MCF 10A (cell line): ENCODE results near the gene GRM5. TPM values are rescaled to one million over a fixed set of nuclear protein-coding genes. Genes with fewer than 3 reads are reported as not detected.

Source experiments
- BruUV-seq: library from RNA; stranded (reverse); fragments of 400-500 nt; replicated peaks from 2 replicates; lab custom pipeline; 2021; lab: Mats Ljungman, UMichigan
- CTCF ChIA-PET: fragments of 300-600 bp; sonication (Branson Sonifier 250); formaldehyde crosslinking; extraction: SDS; loops from one replicate; lab custom pipeline; 2021; ENCODE audit warnings: antibody characterized with exemption, inconsistent platforms; lab: Yijun Ruan, JAX
- POLR2A ChIA-PET: fragments of 300-600, 350-650 bp; sonication (Branson Sonifier 250); formaldehyde crosslinking; extraction: SDS; loops from one replicate; lab custom pipeline; 2020; ENCODE audit warnings: antibody characterized with exemption, inconsistent platforms; lab: Yijun Ruan, JAX
- DNase-seq: peaks from one replicate; pipeline ENCODE4 v3.0.0-alpha.2; 2018; ENCODE audit not compliant: unreplicated experiment
- H3K27ac Mint-ChIP-seq: one replicate; pipeline ENCODE4 v1.8.0; 2022; ENCODE audit warnings: mild to moderate bottlenecking, low read depth, mixed read lengths; ENCODE audit not compliant: unreplicated experiment
- H3K27me3 Mint-ChIP-seq: one replicate; pipeline ENCODE4 v1.8.0; 2022; ENCODE audit warnings: mixed read lengths; ENCODE audit not compliant: insufficient read depth, unreplicated experiment
- H3K36me3 Mint-ChIP-seq: one replicate; pipeline ENCODE4 v1.8.0; 2022; ENCODE audit warnings: mild to moderate bottlenecking, moderate library complexity, mixed read lengths; ENCODE audit not compliant: insufficient read depth, unreplicated experiment
- H3K4me1 Mint-ChIP-seq: one replicate; pipeline ENCODE4 v1.8.0; 2022; ENCODE audit warnings: mixed read lengths; ENCODE audit not compliant: insufficient read depth, unreplicated experiment
- H3K4me3 Mint-ChIP-seq: one replicate; pipeline ENCODE4 v1.8.0; 2022; ENCODE audit warnings: mild to moderate bottlenecking, moderate library complexity, mixed read lengths; ENCODE audit not compliant: unreplicated experiment
- H3K9me3 Mint-ChIP-seq: one replicate; pipeline ENCODE4 v1.8.0; 2022; ENCODE audit warnings: mixed read lengths; ENCODE audit not compliant: unreplicated experiment
- intact Hi-C: fragments of 100-400 bp; cut with micrococcal nuclease; formaldehyde crosslinking; loops from 2 replicates; pipeline ENCODE4 v1.14.1; 2022
- total RNA-seq: library from RNA; stranded (reverse); gene quantifications from 2 replicates; pipeline ENCODE4 v1.2.3, GENCODE V29; 2022
- TF ChIP-seq, protein P1 (sequence below): fragments of 200-600 bp; IDR thresholded peaks from one replicate; pipeline ENCODE4 v1.8.0; 2022; ENCODE audit warnings: antibody characterized with exemption, mild to moderate bottlenecking; ENCODE audit not compliant: unreplicated experiment

The GRM5 gene
- total RNA-seq, 1 experiment from 2014 or later, result not detected

DNA sequence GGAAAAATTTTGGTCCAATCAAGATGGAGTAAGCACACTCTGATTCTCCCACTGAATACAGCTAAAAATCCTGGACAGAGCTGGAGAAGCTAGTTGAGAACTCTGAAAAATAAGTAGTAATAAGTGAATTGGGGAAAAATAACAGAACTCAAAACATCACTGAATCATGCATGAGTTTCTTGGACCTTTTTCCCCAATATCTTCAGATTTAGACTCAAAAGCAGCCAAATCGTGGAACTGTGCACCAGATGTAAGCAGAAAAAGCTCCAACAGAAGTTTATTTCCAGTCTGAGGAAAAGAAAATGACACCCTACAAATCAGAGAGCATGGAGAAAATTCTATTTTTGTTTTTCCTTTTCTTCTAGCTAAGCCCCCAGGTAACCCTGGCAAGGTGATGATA lies 448.6 kb downstream of the GRM5 start:
- Mint-ChIP-seq H3K9me3 (no peaks in the 10 kb centered on the region), H3K4me3 (no peak overlapping the region), H3K27me3 (peaks cover 25% of the 10 kb centered on the region), H3K27ac (no peak overlapping the region), H3K4me1 (no peaks in the 10 kb centered on the region), H3K36me3 (no peaks in the 10 kb centered on the region)
- ChIA-PET POLR2A (no interaction called here), CTCF (interaction anchor here (1.0 kb wide), 1 partner anchor 38 kb away, joined by 3 read pairs; no protein-coding TSS in a partner anchor)
- BruUV-seq, result no TSS peak
- intact Hi-C loops, result no loop called here
- TF ChIP-seq, protein P1, sequence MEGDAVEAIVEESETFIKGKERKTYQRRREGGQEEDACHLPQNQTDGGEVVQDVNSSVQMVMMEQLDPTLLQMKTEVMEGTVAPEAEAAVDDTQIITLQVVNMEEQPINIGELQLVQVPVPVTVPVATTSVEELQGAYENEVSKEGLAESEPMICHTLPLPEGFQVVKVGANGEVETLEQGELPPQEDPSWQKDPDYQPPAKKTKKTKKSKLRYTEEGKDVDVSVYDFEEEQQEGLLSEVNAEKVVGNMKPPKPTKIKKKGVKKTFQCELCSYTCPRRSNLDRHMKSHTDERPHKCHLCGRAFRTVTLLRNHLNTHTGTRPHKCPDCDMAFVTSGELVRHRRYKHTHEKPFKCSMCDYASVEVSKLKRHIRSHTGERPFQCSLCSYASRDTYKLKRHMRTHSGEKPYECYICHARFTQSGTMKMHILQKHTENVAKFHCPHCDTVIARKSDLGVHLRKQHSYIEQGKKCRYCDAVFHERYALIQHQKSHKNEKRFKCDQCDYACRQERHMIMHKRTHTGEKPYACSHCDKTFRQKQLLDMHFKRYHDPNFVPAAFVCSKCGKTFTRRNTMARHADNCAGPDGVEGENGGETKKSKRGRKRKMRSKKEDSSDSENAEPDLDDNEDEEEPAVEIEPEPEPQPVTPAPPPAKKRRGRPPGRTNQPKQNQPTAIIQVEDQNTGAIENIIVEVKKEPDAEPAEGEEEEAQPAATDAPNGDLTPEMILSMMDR, result no peak
- no peak for DNase-seq

GRCh38 chr11:88604260-88604659 lies 461.5 kb downstream of the GRM5 start:
- no peaks in the 10 kb centered on the region for H3K4me1 Mint-ChIP-seq
- ChIA-PET CTCF (no interaction called here), POLR2A (no interaction called here)
- intact Hi-C loops, result no loop called here
- BruUV-seq, result no TSS peak
- no peaks in the 10 kb centered on the region for H3K36me3 Mint-ChIP-seq
- H3K27me3 Mint-ChIP-seq, result peaks cover 19% of the 10 kb centered on the region
- H3K27ac Mint-ChIP-seq, result no peak overlapping the region
- H3K4me3 Mint-ChIP-seq, result no peak overlapping the region
- no peaks in the 10 kb centered on the region for H3K9me3 Mint-ChIP-seq
- peak; percentile 2 for DNase-seq
- TF ChIP-seq, protein P1, result no peak

- H3K27me3 Mint-ChIP-seq, result peaks cover 19% of the 10 kb centered on the region
- intact Hi-C loops, result no loop called here
- POLR2A ChIA-PET, result no interaction called here
- no peaks in the 10 kb centered on the region for H3K4me1 Mint-ChIP-seq
- CTCF ChIA-PET, result no interaction called here
- no peak overlapping the region for H3K27ac Mint-ChIP-seq
- H3K4me3 Mint-ChIP-seq, result no peak overlapping the region
- H3K36me3 Mint-ChIP-seq, result no peaks in the 10 kb centered on the region
- no peaks in the 10 kb centered on the region for H3K9me3 Mint-ChIP-seq
- DNase-seq, result peak; percentile 19
- TF ChIP-seq, protein P1, result no peak
- BruUV-seq, result no TSS peak
Measured at GRCh38 chr11:88603091-88603867, 462.5 kb downstream of the GRM5 start.

GRCh38 chr11:88597387-88597786 lies 468.4 kb downstream of the GRM5 start:
- TF ChIP-seq, protein P1, result no peak
- DNase-seq, result no peak
- POLR2A ChIA-PET, result no interaction called here
- no peaks in the 10 kb centered on the region for H3K36me3 Mint-ChIP-seq
- no TSS peak for BruUV-seq
- H3K4me1 Mint-ChIP-seq, result no peaks in the 10 kb centered on the region
- H3K9me3 Mint-ChIP-seq, result no peaks in the 10 kb centered on the region
- intact Hi-C loops, result no loop called here
- no peak overlapping the region for H3K27ac Mint-ChIP-seq
- CTCF ChIA-PET, result interaction anchor here (0.9 kb wide), 2 partner anchors 10 to 44 kb away, joined by 3 read pairs; no protein-coding TSS in a partner anchor
- peaks cover 19% of the 10 kb centered on the region for H3K27me3 Mint-ChIP-seq
- no peak overlapping the region for H3K4me3 Mint-ChIP-seq
